GM18502 (cell line): ENCODE results near the gene GK.
"Not testable (repeated sequence)": the region's sequence is repeated elsewhere in the genome, so short reads cannot be mapped to it uniquely, and the experiment has no call there.

ENCODE experiments used
- ATAC-seq: cut with Tn5 transposase; IDR thresholded peaks from one replicate; pipeline ENCODE4 v1.9.1; 2021; ENCODE audit warnings: mild to moderate bottlenecking; ENCODE audit not compliant: unreplicated experiment, poor library complexity

Gene GK

DNA sequence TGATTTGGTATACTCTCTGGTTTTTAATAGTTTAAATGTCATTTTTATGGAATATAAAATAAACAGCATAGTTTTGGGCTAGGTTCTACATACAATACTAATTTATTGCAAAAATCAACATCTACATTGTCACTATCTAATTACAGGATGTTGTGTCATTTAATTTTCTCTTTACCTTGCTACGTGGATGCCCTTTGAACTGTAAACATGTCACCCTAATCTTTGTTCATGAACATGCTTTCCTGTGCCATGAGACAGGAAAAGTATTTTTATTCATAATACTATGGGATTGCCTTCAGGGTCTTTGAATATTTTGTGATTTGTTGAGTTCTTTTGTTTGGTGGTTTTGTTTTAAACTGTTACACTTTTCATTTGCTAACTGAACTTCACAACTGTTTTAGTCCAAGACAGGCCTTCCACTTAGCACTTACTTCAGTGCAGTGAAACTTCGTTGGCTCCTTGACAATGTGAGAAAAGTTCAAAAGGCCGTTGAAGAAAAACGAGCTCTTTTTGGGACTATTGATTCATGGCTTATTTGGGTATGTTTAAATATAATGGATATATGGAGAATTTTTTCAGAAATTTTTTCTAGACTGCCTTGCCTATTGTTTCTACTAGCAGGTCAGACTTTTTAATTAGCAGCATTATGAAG is 40.9 kb downstream of the GK start:
- no peak for ATAC-seq

DNA sequence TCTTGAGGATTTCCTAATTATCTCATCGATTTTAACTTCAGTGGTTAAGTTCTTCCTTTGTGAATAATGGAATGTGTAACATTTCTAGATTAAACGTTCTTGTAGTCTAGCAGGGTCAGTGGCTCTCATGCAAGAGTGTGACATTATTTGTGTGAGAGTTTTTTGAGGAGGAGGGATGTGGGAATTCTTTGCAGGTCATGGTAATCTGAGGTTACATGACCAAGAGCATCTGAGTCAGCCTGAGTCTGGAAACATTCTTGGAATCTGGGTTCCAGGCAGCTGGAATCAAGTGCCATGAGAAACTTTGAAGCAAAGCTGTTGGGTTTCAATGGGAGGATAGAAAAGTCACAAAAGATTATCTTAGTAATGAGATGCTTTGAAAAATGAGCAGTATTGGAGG is 49.5 kb downstream of the GK start:
- no peak for ATAC-seq

DNA sequence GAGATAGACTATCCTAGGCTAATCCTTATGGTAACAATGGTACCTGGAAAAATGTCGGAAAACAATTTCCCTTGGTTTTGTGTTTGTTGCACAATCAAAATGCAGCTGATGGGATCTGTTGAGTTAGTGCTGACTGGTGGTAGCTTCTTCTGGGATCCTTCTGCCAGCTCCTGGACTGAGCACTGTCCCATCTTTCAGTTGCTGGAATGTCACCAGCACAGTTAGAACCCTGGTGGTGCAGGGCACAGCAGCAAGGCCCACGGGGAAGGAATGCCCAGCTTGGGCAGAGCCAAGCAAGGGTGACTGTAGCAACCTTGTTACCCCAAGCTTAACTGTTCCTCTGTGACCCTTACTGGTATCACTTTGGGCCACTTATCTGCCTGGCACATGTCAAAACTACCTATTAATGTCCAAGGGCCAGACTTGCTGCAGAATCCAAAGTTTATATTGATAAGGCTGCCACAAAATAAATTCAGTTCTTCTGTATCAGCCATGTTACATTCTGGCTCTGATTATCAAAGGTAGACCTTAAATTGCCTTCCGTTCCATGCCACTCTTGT is 53.1 kb downstream of the GK start:
- no peak for ATAC-seq

DNA sequence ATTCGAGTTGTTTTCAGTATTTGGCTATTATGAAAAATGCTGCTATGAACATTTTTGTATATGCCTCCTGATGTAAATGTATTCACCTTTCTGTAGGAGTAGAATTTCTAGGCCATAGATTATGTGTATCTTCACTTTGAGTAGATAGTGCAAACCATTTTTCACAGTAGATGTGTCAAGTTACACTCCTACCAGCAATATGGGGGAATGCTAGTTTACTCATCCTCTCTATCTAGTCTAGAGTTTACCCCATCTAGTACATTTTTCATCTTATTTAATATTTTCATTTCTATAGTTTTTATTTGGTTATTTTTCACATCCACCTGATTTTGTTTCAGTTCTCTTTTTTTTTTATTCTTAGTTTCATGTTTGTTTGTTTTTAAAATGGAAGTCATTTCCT is 59.0 kb downstream of the GK start:
- no peak for ATAC-seq

DNA sequence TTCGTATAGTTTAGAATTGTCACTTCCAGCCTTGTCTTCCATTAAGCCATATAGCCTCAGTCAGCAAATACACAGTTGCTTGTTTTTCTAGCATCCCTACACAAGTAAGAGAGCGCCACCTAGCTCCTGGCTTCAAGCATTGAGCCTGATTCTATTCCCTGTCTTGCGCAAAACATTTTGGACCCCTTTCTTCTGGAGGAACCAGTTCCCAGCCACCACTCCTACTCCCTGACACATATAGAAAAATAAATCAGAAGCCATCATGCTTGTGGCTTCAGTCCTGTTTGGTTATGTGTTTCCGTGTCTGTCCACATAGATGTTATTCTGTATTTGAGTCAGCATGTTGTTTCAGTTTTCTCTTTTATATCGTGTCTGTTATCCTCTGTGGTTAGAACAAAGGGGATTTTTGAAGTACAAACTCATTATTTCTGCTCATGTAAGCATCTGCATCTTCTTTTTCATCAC is 59.9 kb downstream of the GK start:
- ATAC-seq = peak; percentile 98

DNA sequence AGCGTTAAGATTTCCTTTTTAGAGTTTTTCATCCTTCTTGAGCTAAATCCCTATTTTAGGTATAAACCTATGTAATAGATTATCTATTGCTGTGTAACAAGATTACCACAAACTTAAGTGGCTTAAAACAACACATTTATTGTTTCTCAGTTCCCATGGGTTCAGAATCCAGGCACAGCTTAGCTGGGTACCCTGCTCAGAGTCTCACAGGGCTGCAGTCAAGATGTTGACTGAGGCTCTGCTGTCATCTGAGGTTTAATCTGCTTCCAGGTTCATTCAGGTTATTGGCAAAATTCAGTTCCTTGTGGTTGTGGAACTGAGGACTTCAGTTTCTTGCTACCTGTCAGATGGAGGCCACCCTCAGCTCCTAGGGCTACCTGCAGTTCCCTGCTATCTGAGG is 60.9 kb downstream of the GK start:
- ATAC-seq = no peak

DNA sequence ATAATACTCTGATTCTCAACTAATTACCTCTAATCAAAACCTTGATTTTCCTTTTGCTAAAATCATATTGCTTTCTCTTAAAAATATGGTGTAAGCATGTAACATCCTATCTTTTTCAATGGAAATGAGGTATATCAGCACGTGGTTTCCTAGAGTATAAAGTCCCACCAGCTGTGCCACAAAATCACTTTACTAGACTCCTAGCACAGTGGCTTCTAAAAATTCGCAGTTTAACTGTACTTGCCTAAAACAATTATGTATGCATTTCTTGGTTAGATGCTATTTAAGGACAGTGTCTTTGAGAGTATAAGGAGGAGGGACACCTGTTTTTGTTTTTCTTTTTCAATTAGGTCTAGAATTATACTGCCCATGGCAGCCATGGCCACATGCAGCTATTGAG is 62.8 kb downstream of the GK start:
- ATAC-seq = no peak

DNA sequence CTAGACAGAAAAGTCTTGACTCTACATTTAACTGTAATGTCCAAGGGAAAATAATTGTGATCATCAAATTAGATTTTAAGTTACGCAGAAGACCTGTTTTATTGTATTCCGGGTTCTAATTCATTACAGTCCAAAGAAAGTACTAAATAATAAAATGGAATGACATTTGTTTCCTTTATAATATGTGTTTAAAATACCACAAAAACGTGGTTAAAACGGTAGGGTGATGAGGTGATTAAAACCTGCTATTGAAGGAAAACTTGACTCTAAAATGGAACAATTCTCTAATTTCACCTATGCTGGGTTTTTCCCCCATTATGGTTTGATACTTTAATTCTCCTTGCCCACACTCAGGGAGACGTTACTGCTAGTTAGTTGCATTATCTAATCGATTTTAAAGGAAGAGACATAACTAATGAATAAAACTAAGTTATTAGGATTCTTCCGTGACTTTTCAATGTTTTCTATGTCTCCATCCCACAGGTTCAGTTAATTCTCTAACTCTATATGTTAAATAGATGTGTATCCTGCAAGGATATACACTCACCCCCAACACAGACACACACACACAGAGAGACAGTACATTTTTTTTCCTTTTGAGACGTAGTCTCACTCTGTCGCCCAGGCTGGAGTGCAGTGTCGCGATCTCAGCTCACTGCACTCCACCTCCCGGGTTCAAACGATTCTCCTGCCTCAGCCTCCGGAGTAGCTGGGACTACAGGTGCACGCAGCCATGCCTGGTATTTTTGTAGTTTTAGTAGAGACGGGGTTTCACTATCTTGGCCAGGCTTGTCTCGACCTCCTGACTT is 80.8 kb downstream of the GK start:
- ATAC-seq = no peak

DNA sequence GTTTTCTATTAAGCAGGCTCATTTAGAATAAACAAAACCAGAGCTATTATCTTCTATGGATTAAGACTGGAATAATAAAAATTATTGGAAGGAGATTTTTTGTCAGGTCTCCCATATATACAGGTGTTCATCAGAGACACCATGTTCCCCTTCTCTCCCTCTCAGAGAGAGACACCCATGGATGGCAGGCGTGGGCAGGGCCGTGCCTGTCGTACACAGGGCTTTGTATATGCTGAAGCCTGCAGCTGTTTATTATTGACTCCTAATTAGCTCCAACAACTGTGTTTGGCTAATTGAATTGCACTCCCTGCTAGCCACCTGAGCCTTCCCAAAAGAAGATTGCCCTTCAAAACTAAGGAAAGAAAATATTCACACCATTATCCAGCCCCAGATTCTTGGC is 81.6 kb downstream of the GK start:
- no peak for ATAC-seq

DNA sequence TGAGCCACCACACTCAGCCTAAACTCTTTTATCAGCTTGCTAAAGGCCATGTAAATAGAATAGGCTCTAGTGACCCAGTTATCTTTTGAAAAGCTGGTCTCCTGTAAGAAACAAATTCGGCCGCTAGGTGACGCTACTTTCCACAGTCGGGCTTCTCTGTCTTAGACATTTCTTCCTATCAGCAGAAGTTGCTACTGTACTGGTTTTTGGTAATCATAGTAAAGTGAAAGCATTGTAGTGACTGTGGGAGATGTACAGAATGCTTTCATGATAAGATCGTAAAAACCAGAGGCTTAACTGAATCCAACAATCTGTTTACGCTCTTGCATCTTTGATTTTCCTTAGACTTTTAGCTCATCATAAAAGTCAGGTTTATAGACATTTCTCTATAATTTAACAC is 82.6 kb downstream of the GK start:
- peak; percentile 92 for ATAC-seq

DNA sequence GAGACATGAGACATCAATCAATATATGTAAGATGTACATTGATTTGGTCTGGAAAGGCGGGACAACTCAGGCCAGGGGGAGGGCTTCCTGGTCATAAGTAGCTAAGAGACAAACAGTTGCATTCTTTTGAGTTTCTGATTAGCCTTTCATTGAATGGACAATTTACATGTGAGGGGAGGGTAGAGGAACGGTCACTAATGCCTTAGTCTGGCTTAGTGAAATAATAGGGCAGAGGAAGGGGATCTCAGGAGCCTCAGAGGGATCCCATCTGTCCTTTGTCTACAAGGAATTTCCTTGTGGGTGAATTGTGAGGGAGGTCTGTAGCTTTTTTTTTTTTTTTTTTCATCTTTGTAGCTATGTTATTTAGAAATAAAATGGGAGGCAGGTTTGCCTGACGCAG is 88.3 kb downstream of the GK start:
- ATAC-seq = no peak

DNA sequence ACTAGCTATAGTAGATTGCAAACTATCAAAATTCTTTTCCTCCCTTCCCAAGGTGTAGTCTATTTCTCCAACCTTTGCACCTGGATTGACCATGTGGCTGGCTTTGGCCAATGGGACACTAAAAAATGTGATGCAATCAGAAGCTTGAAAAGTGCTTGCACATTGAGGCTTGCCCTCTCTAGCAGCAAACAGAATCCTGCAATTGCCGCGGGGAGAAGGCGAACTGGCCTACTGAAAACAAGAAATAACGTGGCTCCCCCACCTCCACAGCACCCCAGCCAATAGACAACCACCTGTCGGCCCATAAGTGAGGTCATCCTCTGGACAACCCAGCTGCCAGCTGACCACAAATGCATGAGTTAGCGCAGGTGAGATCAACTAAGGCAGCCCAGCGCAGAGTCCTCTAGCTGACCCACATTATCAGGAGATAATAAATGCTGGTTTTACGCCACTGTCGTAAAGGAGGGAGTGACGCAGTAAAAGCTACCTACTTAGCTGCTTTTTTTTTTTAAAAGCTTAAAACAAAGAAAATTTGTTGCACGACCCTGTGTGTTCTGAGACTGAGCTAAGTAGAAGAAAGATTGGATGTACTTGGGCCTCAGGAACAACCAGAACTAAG is 95.2 kb downstream of the GK start:
- no peak for ATAC-seq

DNA sequence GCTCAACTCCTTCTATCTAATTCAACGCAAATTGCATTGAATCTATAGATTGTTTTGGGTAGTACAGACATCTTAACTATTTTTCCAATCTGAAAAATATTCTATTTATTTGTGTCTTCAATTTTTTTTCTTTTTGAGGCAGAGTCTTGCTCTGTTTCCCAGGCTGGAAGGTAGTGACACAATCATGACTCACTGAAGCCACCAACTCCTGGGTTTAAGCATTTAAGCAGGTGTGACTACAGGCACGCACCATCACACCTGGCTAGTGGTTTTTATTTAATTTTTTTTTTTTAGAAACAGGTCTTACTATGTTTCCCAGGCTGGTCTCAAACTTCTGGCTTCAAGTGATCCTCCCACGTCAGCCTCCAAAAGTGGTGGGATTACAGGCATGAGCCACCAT is 98.3 kb downstream of the GK start:
- no peak for ATAC-seq

DNA sequence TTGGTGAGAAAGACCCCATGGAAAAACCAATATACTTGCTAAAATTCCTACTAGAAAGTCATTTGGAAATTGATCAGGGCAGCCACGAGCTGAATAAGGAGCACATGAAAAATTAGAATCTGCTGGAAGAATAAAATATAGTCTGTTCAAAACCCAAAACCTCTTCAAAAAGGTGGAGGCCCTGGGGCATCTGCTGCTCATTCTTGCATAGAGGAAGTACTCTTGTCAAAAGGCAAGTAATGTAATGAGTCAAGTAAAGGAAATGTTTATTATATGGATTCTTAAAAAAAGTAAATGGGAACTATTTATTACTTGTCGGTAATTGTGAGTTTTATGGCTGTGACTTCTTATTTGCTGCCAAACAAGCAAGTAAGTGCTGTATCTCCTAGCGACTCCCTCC is 109.5 kb downstream of the GK start:
- no peak for ATAC-seq

DNA sequence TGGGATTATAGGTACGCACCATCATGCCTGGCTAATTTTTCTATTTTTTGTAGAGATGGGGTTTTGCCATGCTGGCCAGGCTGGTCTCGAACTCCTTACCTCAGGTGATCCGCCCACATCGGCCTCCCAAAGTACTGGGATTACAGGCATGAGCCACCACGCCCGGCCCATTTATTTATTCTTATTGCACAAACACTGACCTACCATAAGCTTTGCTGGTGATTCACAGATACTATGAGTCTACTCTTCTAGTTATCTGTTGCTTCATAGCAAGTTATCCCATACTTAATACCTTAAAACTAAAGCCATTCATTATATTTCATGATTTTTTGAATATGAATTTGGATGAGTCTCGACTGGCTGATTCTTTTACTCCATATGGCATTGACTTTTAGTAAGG is 120.5 kb downstream of the GK start:
- ATAC-seq = not testable (repeated sequence)

DNA sequence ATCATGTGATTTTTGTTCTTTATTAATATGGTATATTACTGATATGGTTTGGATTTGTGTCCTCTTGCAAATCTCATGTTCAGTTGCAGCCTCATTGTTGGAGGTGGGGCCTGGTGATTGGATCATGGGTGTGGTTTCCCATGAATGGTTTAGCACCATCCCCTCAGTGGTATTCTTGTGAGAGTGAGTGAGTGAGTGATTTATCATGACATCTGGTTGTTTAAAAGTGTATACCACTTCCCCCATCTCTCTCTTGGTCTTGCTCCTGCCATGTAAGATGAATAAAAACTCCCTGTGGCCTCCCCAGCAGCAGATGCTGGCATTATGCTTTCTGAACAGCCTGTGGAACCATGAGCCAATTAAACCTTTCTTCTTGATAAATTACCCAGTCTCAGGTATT is 124.4 kb downstream of the GK start:
- no peak for ATAC-seq

DNA sequence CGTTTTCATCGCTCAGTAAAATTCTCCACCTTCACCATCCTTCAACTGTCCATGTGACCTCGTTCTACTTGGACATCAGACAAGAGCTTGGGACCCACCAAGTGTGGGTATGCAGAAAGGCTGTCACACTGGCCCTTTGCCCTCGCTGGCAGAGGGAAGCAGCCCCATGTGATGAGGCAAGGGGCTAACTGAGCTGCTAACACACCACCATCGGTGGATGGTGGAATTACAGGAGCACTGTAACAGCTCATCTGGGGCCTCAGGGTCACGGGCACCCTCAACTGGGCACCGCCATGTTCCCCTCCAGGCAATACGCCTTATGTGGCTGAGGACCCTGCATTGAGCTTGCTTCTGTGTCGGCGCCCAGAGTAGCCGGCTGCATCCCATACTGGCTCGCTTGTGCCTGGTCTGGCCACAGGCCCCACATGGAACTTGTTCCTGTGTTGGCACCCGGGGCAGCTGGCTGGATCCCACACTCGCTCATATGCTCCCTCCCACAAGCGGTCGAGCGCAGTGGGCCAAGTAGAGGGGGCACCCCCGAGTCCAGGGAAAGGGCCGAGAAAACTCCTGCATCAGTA is 126.3 kb downstream of the GK start:
- no peak for ATAC-seq
